Mesenchymal stem cell (in vitro differentiated cells and primary cell): ENCODE measurements around the gene XG.
"Not testable (repeated sequence)": the region's sequence is repeated elsewhere in the genome, so short reads cannot be mapped to it uniquely, and the experiment has no call there.

ENCODE experiments used
- DNase-seq: peaks from one replicate; pipeline ENCODE4 v3.0.0-alpha.2; 2013
- H2AFZ ChIP-seq: one replicate; pipeline ENCODE4 v1.6.1; 2013; ENCODE audit warnings: low read depth, mild to moderate bottlenecking, control low read depth, inconsistent platforms, low read length, moderate library complexity
- H2AK5ac ChIP-seq: 2 replicates; pipeline ENCODE4 v1.6.1; 2013; ENCODE audit warnings: low read length, moderate library complexity, mild to moderate bottlenecking, inconsistent platforms; ENCODE audit not compliant: severe bottlenecking
- H2BK120ac ChIP-seq: one replicate; pipeline ENCODE4 v1.6.1; 2013; ENCODE audit warnings: low read depth, mild to moderate bottlenecking, inconsistent platforms, low read length, moderate library complexity
- H2BK12ac ChIP-seq, 2 experiments: one replicate each; pipeline ENCODE4 v1.6.1; 2013; ENCODE audit warnings: inconsistent platforms in 2 of 2, low read length in 2 of 2, mild to moderate bottlenecking in 2 of 2, moderate library complexity in 2 of 2, control low read depth in 1 of 2
- H2BK15ac ChIP-seq: one replicate; pipeline ENCODE4 v1.6.1; 2013; ENCODE audit warnings: mild to moderate bottlenecking, low read depth, inconsistent platforms; ENCODE audit not compliant: poor library complexity, severe bottlenecking
- H2BK5ac ChIP-seq: 2 replicates; pipeline ENCODE4 v1.6.1; 2013; ENCODE audit warnings: low read depth, mild to moderate bottlenecking, low read length, control low read depth, inconsistent platforms; ENCODE audit not compliant: poor library complexity, severe bottlenecking
- H3K14ac ChIP-seq, 2 experiments: one replicate each; pipeline ENCODE4 v1.6.1; 2013; ENCODE audit warnings: inconsistent platforms in 2 of 2, low read length in 2 of 2, control low read depth in 1 of 2, mild to moderate bottlenecking in 1 of 2, moderate library complexity in 1 of 2
- H3K18ac ChIP-seq, 2 experiments: one replicate each; pipeline ENCODE4 v1.6.1; 2013; ENCODE audit warnings: inconsistent platforms in 2 of 2, low read length in 2 of 2, control low read depth in 1 of 2, low read depth in 1 of 2, mild to moderate bottlenecking in 1 of 2
- H3K23ac ChIP-seq, 2 experiments: one replicate each; pipeline ENCODE4 v1.6.1; 2013; ENCODE audit warnings: inconsistent platforms in 2 of 2, low read length in 2 of 2, mild to moderate bottlenecking in 2 of 2, moderate library complexity in 2 of 2, control low read depth in 1 of 2
- H3K27ac ChIP-seq: 2 replicates; pipeline ENCODE4 v1.5.1; 2013; ENCODE audit warnings: mild to moderate bottlenecking, moderate library complexity, low read length, control low read depth, inconsistent platforms; ENCODE audit not compliant: poor library complexity, severe bottlenecking
- H3K27me3 ChIP-seq, 2 experiments: 2 replicates each; pipeline versions ENCODE4 v1.6.1 to v1.7.0; 2013; ENCODE audit warnings: low read length in 2 of 2, mild to moderate bottlenecking in 2 of 2, moderate library complexity in 2 of 2, control low read depth in 1 of 2, inconsistent platforms in 1 of 2; ENCODE audit not compliant: control insufficient read depth in 1 of 2, insufficient read depth in 1 of 2
- H3K36me3 ChIP-seq, 2 experiments: 2 replicates each; pipeline versions ENCODE4 v1.6.1 to v1.7.0; 2013; ENCODE audit warnings: low read length in 2 of 2, control low read depth in 1 of 2, inconsistent platforms in 1 of 2, low read depth in 1 of 2, mild to moderate bottlenecking in 1 of 2; ENCODE audit not compliant: insufficient read depth in 2 of 2, control insufficient read depth in 1 of 2
- H3K4ac ChIP-seq, 2 experiments: one replicate each; pipeline ENCODE4 v1.6.1; 2013; ENCODE audit warnings: inconsistent platforms in 2 of 2, low read length in 2 of 2, mild to moderate bottlenecking in 2 of 2, moderate library complexity in 2 of 2, control low read depth in 1 of 2, low read depth in 1 of 2
- H3K4me1 ChIP-seq: 2 replicates; pipeline ENCODE4 v1.6.1; 2013; ENCODE audit warnings: low read depth, low read length, control low read depth; ENCODE audit not compliant: control insufficient read depth, insufficient read depth
- H3K4me2 ChIP-seq: 2 replicates; pipeline ENCODE4 v1.6.1; 2013; ENCODE audit warnings: low read length, mild to moderate bottlenecking, inconsistent platforms; ENCODE audit not compliant: poor library complexity, severe bottlenecking
- H3K4me3 ChIP-seq, 2 experiments: 2 replicates each; pipeline versions ENCODE4 v1.5.1 to v1.7.0; 2013; ENCODE audit warnings: low read length in 2 of 2, mild to moderate bottlenecking in 2 of 2, control low read depth in 1 of 2, low read depth in 1 of 2; ENCODE audit not compliant: insufficient read depth in 1 of 2
- H3K79me1 ChIP-seq: replicated peaks from 2 replicates; pipeline ENCODE4 v1.6.1; 2013; ENCODE audit warnings: mild to moderate bottlenecking, control low read depth, low read length, inconsistent platforms; ENCODE audit not compliant: poor library complexity, severe bottlenecking
- H3K9ac ChIP-seq: 2 replicates; pipeline ENCODE4 v1.7.0; 2013; ENCODE audit warnings: mild to moderate bottlenecking, low read length, moderate library complexity
- H3K9me3 ChIP-seq: 2 replicates; pipeline ENCODE4 v1.7.0; 2013; ENCODE audit warnings: mild to moderate bottlenecking, low read length; ENCODE audit not compliant: control insufficient read depth
- H4K8ac ChIP-seq: one replicate; pipeline ENCODE4 v1.6.1; 2013; ENCODE audit warnings: inconsistent platforms, mild to moderate bottlenecking, low read length, moderate library complexity
- H4K91ac ChIP-seq: one replicate; pipeline ENCODE4 v1.6.1; 2013; ENCODE audit warnings: mild to moderate bottlenecking, low read length, inconsistent platforms
- WGBS: methylation state at CpG from one replicate; pipeline ENCODE4 v1.1.7; 2013; ENCODE audit warnings: mixed read lengths; 5-methylcytosine and 5-hydroxymethylcytosine counted together

XG gene

GRCh38 chrX:2811271-2811670, 59.4 kb downstream of the XG start:
- Histone ChIP-seq H3K4me2 (no peak overlapping the region), H2AFZ (no peak overlapping the region), H2BK12ac (no peak overlapping the region), H3K36me3 (peaks cover 0 to 30% of the 10 kb centered on the region in 2 experiments), H3K4me3 (no peak overlapping the region), H3K14ac (no peak overlapping the region), H4K91ac (no peak overlapping the region), H3K27me3 (no peaks in the 10 kb centered on the region), H4K8ac (no peak overlapping the region), H3K9me3 (no peaks in the 10 kb centered on the region), H3K4me1 (peaks cover 1% of the 10 kb centered on the region), H2AK5ac (no peak overlapping the region), H2BK120ac (no peak overlapping the region), H2BK15ac (no peak overlapping the region), H3K23ac (no peak overlapping the region), H3K18ac (no peak overlapping the region), H3K79me1 (no peaks in the 10 kb centered on the region), H3K9ac (peak overlapping the region; percentile 49), H2BK5ac (no peak overlapping the region), H3K27ac (no peak overlapping the region), H3K4ac (no peak overlapping the region)
- WGBS: 100% methylated on average over 2 of the region's 5 CpGs
- no peak for DNase-seq

GRCh38 chrX:2812161-2812907, 60.5 kb downstream of the XG start:
- H3K14ac ChIP-seq: not testable (repeated sequence)

DNA sequence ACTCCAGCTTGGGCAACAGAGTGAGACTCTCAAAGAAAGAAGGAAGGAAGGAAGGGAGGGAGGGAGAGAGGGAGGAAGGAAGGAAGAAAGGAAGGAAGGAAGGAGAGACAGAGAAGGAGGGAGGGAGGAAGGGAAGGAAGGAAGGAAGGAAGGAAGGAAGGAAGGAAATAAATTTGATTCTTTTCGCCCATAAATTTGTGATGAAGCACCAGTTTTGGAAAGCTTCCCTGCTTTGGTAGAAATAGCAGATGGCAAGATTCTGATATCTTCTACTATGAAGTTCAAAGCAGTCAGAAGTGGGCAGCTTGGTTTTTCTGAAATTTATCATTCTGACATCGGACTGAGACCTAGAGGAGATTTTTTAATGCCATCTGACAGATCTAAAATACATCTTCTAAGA, 65.2 kb downstream of the XG start:
- Histone ChIP-seq H3K23ac (no peak overlapping the region), H3K9ac (no peak overlapping the region), H3K27me3 (no peaks in the 10 kb centered on the region), H3K18ac (no peak overlapping the region), H3K4me1 (no peaks in the 10 kb centered on the region), H3K4ac (no peak overlapping the region), H2BK15ac (no peak overlapping the region), H4K8ac (no peak overlapping the region), H2BK5ac (no peak overlapping the region), H3K4me2 (no peak overlapping the region), H3K14ac (no peak overlapping the region), H3K79me1 (no peaks in the 10 kb centered on the region), H2AK5ac (no peak overlapping the region), H3K36me3 (peaks cover 0 to 3% of the 10 kb centered on the region in 2 experiments), H2BK12ac (no peak overlapping the region), H3K27ac (no peak overlapping the region), H3K4me3 (no peak overlapping the region), H4K91ac (no peak overlapping the region), H2BK120ac (no peak overlapping the region), H2AFZ (no peak overlapping the region), H3K9me3 (no peaks in the 10 kb centered on the region)
- WGBS: 88% methylated on average over 1 of the region's 2 CpGs
- DNase-seq: no peak

More at GRCh38 chrX:2812161-2812907, 60.5 kb downstream of the XG start:
- not testable (repeated sequence) for H4K91ac ChIP-seq, H3K4me1 ChIP-seq, H3K23ac ChIP-seq, H2BK120ac ChIP-seq, H2AK5ac ChIP-seq, H2BK5ac ChIP-seq, H3K4ac ChIP-seq, H3K4me2 ChIP-seq, H2BK12ac ChIP-seq, H2BK15ac ChIP-seq, H3K27me3 ChIP-seq, H3K79me1 ChIP-seq, H3K27ac ChIP-seq, H3K9me3 ChIP-seq
- H3K18ac ChIP-seq: peak overlapping the region in 1 of 2 experiments; percentile 2
- DNase-seq: peak; percentile 37
- H3K9ac ChIP-seq: peak overlapping the region; percentile 81
- WGBS: 32% methylated on average over 10 of the region's 16 CpGs
- H4K8ac ChIP-seq: peak overlapping the region; percentile 69
- peak overlapping the region in 1 of 2 experiments; percentile 27 for H3K4me3 ChIP-seq
- H2AFZ ChIP-seq: peak overlapping the region; percentile 14
- peaks cover 0 to 23% of the 10 kb centered on the region in 2 experiments for H3K36me3 ChIP-seq

- Histone ChIP-seq H3K27me3 (peaks cover 0 to 15% of the 10 kb centered on the region in 2 experiments), H4K91ac (no peak overlapping the region), H2BK15ac (no peak overlapping the region), H3K4me3 (no peak overlapping the region), H2BK12ac (no peak overlapping the region), H2AK5ac (no peak overlapping the region), H3K79me1 (no peaks in the 10 kb centered on the region), H3K27ac (no peak overlapping the region), H4K8ac (no peak overlapping the region), H3K4ac (no peak overlapping the region), H3K23ac (no peak overlapping the region), H3K14ac (no peak overlapping the region), H3K36me3 (no peaks in the 10 kb centered on the region), H2AFZ (no peak overlapping the region), H2BK5ac (no peak overlapping the region), H3K4me2 (no peak overlapping the region), H3K9me3 (no peaks in the 10 kb centered on the region), H2BK120ac (no peak overlapping the region), H3K9ac (peak overlapping the region; percentile 15), H3K18ac (no peak overlapping the region), H3K4me1 (no peaks in the 10 kb centered on the region)
- 61% methylated on average over 7 of the region's 9 CpGs for WGBS
- DNase-seq: peak; percentile 32
Observed at GRCh38 chrX:2819345-2820135, 67.7 kb downstream of the XG start.
